Measurements from ENCODE around the gene VPS35. TPM values are rescaled to one million over a fixed set of nuclear protein-coding genes. Genes with fewer than 3 reads are reported as not detected.
"Not testable (repeated sequence)": the region's sequence is repeated elsewhere in the genome, so short reads cannot be mapped to it uniquely, and the experiment has no call there.

Gene VPS35
- total RNA-seq, 2 donors from 2014 or later, result 61.6 to 84.9 TPM

DNA sequence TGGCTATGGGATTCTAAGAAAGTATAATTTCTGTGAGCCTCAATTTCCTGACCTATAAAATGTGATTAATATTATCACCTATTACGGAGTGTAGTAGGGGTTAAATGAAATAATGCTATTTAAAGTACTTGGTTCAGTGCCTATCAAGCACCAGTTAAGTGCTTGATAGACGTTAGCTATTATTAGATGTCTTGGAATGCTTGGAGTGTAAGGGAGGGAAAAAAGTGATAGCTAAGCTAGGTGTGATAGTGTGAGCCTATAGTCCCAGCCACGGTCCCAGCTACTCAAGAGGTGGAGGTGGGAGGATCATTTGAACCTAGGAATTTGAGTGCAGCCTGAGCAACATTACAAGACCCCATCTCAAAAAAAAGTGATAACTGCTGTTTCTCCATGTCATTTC, 8.0 kb upstream of the VPS35 start:
- DNase-seq (ENCODE audit: low spot score), result no peak
- Mint-ChIP-seq H3K4me3 (no peak overlapping the region), H3K27ac (no peak overlapping the region), H3K27me3 (no peaks in the 10 kb centered on the region), H3K36me3 (peaks cover 12% of the 10 kb centered on the region), H3K4me1 (ENCODE audit: low read depth in 2 of 2) (peaks cover 0 to 1% of the 10 kb centered on the region in 2 donors), H3K9me3 (no peaks in the 10 kb centered on the region)
- no peak for ATAC-seq

DNA sequence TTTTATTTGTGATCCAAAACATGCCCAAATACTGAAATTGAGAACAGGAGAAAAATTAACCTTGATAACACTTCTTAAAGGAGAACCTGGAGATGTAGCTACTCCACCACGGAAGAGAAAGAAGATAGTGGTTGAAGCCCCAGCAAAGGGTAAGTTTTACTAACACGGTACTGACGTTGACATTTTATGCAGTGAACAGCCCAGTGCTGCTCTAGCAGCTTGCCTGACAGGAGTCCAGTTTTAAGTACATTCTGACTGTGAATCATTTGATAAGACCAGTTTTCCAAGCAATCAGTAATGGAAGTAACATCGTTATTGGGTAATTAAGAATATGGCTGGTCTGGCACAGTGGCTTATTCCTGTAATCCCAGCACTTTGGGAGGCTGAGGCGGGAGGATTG, 7.0 kb upstream of the VPS35 start:
- Mint-ChIP-seq H3K27ac (no peak overlapping the region), H3K36me3 (peaks cover 21% of the 10 kb centered on the region), H3K4me3 (no peak overlapping the region), H3K9me3 (no peaks in the 10 kb centered on the region), H3K27me3 (no peaks in the 10 kb centered on the region), H3K4me1 (ENCODE audit: low read depth in 2 of 2) (peaks cover 0 to 10% of the 10 kb centered on the region in 2 donors)
- ATAC-seq (no peak), DNase-seq (ENCODE audit: low spot score) (no peak)

DNA sequence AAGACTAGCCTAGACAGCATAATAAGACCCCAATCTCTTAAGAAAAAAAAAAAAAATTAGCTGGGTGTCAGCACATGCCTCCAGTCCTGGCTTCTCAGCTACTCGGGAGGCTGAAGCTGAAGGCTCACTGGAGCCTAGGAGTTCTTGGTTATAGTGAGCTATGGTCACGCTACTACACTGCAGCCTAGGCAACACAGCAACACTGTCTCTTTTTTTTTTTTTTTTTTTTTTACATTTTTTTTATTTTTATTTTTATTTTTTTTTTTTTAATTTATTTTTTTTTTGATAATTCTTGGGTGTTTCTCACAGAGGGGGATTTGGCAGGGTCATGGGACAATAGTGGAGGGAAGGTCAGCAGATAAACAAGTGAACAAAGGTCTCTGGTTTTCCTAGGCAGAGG, 4.6 kb upstream of the VPS35 start:
- Mint-ChIP-seq H3K9me3 (no peaks in the 10 kb centered on the region), H3K4me3 (no peak overlapping the region), H3K36me3 (peaks cover 21% of the 10 kb centered on the region), H3K27me3 (no peaks in the 10 kb centered on the region), H3K4me1 (ENCODE audit: low read depth in 2 of 2) (peaks cover 0 to 10% of the 10 kb centered on the region in 2 donors), H3K27ac (no peak overlapping the region)
- ATAC-seq, result no peak
- no peak for DNase-seq (ENCODE audit: low spot score)

DNA sequence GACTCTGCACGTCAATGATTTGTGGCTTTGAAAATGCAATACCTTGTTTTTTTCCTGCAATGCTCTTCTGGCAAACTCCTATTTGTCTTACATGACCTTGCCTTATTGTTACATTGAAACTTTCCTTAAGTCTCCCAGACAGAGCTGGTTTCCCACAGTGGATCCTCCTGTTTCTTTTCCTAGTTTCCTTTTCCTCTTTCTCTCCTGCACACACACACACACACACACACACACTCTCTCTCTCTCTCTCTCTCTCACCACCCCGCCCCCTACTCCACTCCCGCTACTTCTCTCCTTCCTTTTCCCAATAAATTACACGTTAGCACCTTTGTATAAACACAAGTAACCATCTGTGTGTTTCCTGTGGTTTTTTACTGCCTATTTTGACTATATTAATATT, 2.7 kb upstream of the VPS35 start:
- Mint-ChIP-seq H3K27me3 (no peaks in the 10 kb centered on the region), H3K27ac (no peak overlapping the region), H3K9me3 (no peaks in the 10 kb centered on the region), H3K36me3 (peaks cover 21% of the 10 kb centered on the region), H3K4me3 (no peak overlapping the region), H3K4me1 (ENCODE audit: low read depth in 2 of 2) (peaks cover 12 to 22% of the 10 kb centered on the region in 2 donors)
- DNase-seq (ENCODE audit: low spot score), result no peak
- ATAC-seq, result no peak

DNA sequence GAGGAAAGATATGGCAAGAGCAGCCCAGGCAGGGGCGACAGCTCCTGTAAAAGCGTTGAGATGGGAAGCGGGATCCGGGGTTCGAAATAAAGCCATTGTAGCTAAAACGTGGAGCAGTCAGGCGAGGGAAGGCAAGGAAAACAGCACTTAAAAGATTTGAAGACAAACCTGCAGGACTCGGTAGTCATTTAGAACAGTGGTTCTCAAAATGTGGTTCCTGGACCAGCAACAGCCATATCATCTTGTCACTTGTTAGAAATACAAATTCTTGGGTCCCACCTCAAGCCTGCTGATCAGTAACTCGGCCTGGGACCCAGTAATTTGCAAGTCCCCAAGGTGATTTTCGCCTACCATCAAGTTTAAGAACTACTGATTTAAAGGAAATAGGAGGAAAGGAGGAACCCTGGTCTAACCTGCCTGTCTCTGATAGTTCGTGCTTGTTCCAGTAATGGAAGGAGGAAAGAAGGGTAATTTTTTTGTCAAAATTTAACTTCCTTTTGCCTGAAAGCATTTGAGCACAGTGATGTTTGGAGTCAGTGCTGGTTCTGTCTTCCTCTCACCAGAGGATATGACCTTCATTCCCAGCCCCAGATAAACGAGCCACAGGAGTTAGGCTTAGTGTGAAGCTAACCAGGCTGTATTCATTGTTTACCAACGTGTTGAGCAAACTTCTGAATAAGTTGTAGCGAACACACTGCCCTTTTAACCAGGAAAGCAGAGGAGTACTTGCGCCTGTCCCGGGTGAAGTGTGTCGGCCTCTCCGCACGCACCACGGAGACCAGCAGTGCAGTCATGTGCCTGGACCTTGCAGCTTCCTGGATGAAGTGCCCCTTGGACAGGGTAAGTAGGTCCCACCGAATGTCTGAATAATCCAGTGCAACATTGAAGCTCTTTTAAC, 1.6 kb upstream of the VPS35 start:
- no peaks in the 10 kb centered on the region for H3K9me3 Mint-ChIP-seq
- H3K4me3 Mint-ChIP-seq, result no peak overlapping the region
- no peak for ATAC-seq
- DNase-seq (ENCODE audit: low spot score), result no peak
- H3K36me3 Mint-ChIP-seq, result peaks cover 16% of the 10 kb centered on the region
- no peak overlapping the region for H3K27ac Mint-ChIP-seq
- H3K27me3 Mint-ChIP-seq, result no peaks in the 10 kb centered on the region
- H3K4me1 Mint-ChIP-seq (ENCODE audit: low read depth in 2 of 2), result peaks cover 14 to 25% of the 10 kb centered on the region in 2 donors

DNA sequence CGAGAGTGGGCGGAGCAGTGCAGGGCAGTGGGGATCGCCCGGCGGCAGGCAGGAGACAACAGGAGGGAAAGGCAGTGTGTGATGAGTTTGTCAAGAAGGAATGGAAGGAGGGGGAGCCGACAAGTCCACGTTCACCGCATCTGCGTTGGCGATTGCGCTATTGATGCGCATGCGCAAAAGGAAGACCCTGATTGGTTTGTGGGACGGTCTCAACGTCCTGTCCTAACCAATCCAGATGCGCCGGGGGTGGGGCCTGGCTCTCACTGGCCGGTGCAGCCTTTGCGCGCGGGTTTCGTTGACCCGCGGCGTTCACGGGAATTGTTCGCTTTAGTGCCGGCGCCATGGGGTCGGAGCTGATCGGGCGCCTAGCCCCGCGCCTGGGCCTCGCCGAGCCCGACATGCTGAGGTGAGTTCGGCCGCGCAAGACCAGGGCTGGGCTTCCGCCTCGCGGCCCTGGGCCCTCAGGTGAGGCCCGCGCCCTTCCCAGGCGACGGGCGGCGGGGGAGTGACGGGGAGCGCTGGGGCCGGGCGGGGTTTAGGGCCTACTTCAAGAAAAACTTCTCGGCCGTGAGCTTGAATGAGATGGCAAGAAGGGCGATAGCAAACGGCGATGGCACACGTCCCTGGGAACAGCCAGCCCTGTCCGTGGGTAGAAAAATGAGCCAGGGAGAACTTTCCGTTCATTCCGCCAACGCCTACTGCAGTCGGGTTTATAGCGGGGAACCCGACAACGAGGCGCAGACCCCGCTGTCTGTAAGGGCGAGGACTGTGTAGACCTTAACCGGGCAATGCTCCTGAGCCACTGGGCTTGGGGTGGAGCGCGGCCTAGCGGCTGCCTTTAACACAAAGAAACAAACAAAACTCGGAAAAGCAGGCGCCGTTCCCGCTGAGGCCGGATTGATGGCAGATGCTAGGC, 645 bp upstream of the VPS35 start, which contains the start of gene ORC6:
Gene ORC6 (plus strand): TSS at position 295 of the 916 bp plus-strand sequence. CDS start 47 bp downstream, at position 342.
- Mint-ChIP-seq H3K4me3 (no peak within 1 kb of the TSS), H3K27ac (no peak within 1 kb of the TSS), H3K27me3 (no peaks in the 10 kb centered on the region), H3K36me3 (peaks cover 8% of the 10 kb centered on the region), H3K9me3 (no peaks in the 10 kb centered on the region), H3K4me1 (ENCODE audit: low read depth in 2 of 2) (peaks cover 14 to 29% of the 10 kb centered on the region in 2 donors)
- DNase-seq (ENCODE audit: low spot score), result peak; percentile 98
- peak; percentile 92 to 93 for ATAC-seq

DNA sequence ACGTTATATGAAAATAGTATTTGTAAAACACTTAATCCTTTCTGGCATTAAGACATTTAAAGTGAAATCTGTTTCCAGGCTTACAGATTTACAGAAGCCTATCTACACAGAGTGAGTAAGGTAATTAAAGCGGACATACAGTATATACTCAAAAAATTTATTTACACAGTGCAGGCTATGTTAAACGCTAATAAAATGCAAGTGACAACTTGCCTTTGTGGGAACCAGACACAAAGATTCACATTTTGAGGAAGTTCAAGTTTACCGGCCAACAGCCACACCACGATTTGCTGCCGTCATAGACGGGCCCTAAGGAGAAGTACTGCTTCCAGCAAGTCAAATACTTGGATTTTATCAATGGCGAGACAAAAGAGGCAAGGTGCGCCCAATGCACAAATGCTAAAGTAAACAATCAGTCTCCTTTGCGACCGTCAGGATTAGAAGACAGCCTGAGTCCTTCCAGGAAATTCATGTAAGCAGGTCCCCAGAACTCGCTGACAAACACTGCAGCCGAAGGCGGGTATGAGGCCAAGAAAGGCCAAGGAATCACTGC, 801 bp downstream of the VPS35 start:
- no peaks in the 10 kb centered on the region for H3K9me3 Mint-ChIP-seq
- DNase-seq (ENCODE audit: low spot score) (no peak), ATAC-seq (no peak)
- H3K27me3 Mint-ChIP-seq, result no peaks in the 10 kb centered on the region
- H3K36me3 Mint-ChIP-seq, result peaks cover 8% of the 10 kb centered on the region
- peaks cover 16 to 37% of the 10 kb centered on the region in 2 donors for H3K4me1 Mint-ChIP-seq (ENCODE audit: low read depth in 2 of 2)
- no peak overlapping the region for H3K27ac Mint-ChIP-seq
- no peak overlapping the region for H3K4me3 Mint-ChIP-seq

DNA sequence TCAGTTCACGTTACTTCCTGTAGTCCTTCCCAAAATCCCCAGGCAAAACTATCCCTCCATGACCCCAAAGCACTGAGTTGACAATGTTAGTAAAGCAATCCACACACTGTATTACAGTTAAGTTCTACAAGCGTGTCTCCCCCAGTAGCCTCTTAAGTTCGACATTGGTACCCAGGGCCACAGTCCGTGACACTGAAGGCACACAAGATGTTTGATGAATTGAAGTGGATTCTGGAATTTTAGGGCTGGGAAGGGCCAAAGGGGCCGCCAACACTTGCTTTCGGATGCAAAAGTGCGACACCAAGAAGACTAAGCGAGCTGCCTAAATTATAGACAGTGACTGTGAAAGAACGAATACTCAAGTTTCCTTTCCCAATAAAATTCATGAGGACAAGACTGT, 1.5 kb downstream of the VPS35 start:
- no peak for ATAC-seq
- Mint-ChIP-seq H3K4me1 (ENCODE audit: low read depth in 2 of 2) (peaks cover 16 to 37% of the 10 kb centered on the region in 2 donors), H3K27me3 (no peaks in the 10 kb centered on the region), H3K27ac (no peak overlapping the region), H3K4me3 (no peak overlapping the region), H3K36me3 (peaks cover 8% of the 10 kb centered on the region), H3K9me3 (no peaks in the 10 kb centered on the region)
- DNase-seq (ENCODE audit: low spot score), result no peak

DNA sequence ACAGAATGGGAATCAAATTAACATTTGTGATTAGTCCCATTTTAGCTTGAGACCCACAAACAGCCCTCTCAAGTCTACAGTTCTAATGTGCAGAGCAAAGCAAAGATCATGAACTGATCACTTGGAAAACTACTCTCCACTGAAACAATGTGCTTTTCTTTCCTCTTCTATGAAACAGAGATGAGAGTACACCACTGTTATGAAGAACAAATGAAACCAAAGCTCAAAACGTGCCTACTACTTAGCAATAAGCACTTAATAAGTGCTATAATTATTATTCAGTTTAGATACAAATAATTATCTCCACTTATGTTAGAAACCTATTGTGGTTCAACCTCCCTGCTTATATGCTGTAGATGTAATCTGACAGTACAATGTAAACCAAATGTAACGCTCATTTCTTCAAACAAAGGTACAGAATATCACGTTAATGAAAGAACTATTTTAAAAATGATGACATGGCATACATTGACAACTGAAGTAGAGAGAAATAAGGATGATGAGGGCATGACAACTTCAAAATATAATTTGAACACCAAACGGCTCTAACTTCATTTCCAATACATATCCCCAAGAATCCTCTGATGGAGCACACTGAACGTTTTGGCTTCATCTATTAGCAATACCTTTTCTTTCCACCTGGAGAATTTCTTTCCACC, 2.0 kb downstream of the VPS35 start:
- DNase-seq (ENCODE audit: low spot score) (no peak), ATAC-seq (no peak)
- H3K27me3 Mint-ChIP-seq, result no peaks in the 10 kb centered on the region
- peak overlapping the region; percentile 26 for H3K4me3 Mint-ChIP-seq
- no peak overlapping the region for H3K27ac Mint-ChIP-seq
- H3K36me3 Mint-ChIP-seq, result peaks cover 8% of the 10 kb centered on the region
- H3K4me1 Mint-ChIP-seq (ENCODE audit: low read depth in 2 of 2), result peaks cover 16 to 35% of the 10 kb centered on the region in 2 donors
- no peaks in the 10 kb centered on the region for H3K9me3 Mint-ChIP-seq

DNA sequence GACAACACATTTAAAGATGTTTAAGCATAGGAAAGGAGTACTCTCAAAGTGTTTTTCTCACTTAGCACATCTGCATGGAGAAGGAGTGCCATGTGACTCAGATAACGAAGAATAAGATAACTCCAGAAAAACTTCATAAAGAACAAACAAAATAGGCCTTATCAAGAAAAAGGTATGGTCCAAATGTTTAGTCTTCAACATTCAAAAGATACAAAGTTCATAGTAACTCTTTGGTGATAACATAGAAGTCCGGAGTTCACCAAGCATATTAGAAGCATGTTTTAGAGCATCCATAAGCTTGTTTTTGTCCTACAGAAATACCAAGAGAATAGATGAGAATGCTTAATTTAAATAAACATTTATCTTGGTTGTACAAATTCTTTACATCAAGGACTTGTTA, 7.1 kb downstream of the VPS35 start:
- Mint-ChIP-seq H3K36me3 (peaks cover 10% of the 10 kb centered on the region), H3K4me1 (ENCODE audit: low read depth in 2 of 2) (peaks cover 5 to 16% of the 10 kb centered on the region in 2 donors)
- H3K9me3 Mint-ChIP-seq; H3K27ac Mint-ChIP-seq; ATAC-seq; H3K27me3 Mint-ChIP-seq; H3K4me3 Mint-ChIP-seq; DNase-seq (ENCODE audit: low spot score): not testable (repeated sequence)

DNA sequence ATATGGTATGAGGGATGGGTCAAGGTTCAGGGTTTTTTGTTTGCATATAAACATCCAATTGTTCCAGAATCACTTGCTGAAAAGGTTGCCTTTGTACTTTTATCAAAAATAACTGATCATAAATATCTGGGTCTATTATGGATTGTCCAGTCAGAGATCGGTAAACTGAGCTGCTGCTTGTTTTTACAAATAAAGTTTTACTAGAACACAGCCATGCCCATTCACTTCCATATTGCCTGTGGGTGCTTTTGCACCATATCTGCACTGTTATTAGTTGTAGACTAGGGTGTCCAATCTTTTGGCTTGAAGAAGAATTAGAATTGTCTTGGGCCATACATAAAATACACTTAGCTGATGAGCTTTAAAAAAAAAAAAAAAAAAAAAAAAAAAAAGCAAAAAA, 11.0 kb downstream of the VPS35 start:
- H3K36me3 Mint-ChIP-seq, result peaks cover 15% of the 10 kb centered on the region
- H3K27ac Mint-ChIP-seq; DNase-seq (ENCODE audit: low spot score); H3K27me3 Mint-ChIP-seq; H3K4me3 Mint-ChIP-seq; ATAC-seq; H3K9me3 Mint-ChIP-seq; H3K4me1 Mint-ChIP-seq (ENCODE audit: low read depth in 2 of 2): not testable (repeated sequence)

DNA sequence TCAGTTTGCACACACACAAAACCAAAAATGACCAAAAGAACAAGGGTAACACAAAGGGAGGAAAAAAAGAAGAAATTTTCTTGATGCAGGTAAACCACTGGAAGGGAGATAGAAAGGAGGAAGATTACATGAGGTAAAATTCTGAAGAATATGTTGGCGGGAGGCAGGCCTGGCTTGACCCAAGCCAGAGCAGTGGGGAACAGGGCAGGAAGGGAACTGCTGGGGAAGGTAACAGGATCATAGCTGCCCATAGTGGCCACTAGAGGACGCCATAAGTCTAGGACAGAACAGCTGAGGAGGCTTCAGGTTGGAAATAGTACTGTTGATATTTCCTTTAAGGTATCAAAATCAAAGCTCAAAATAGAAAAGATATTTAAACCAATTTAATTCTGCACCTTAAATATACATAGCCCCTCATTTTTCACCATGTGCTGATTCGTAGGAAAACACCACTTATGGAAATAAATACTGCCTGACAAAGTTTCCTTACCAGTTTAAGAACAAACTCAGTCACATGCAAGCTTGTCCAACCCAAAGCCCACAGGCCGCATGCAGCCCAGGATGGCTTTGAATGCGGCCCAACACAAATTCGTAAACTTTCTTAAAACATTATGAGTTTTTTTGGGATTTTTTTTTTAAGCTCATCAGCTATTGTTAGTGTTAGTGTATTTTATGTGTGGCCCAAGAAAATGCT, 15.5 kb downstream of the VPS35 start:
- Mint-ChIP-seq H3K36me3 (peaks cover 14% of the 10 kb centered on the region), H3K4me1 (ENCODE audit: low read depth in 2 of 2) (no peaks in the 10 kb centered on the region), H3K27ac (no peak overlapping the region), H3K4me3 (no peak overlapping the region), H3K27me3 (no peaks in the 10 kb centered on the region), H3K9me3 (no peaks in the 10 kb centered on the region)
- DNase-seq (ENCODE audit: low spot score) (no peak), ATAC-seq (peak; percentile 74)

DNA sequence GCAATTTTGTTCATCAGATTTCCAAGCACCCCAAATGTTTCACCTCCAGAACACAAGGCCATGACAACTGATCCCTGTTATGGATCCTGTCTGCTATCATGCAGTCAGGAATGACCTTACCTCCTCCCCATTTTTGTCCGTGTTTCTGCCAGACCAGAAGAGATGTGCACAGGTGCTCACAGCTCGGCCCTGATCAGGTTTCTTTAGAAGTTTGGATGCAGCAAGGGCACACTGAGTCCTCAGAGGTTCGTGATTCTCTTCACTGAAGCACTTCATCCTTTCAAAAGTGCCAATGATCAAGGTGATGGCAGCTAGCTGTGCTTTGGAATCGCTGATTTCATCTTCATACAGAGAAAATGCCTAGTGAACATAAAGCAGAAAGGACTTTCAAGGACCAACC, 26.9 kb downstream of the VPS35 start:
- no peak for DNase-seq (ENCODE audit: low spot score)
- no peaks in the 10 kb centered on the region for H3K4me1 Mint-ChIP-seq (ENCODE audit: low read depth in 2 of 2)
- H3K27me3 Mint-ChIP-seq, result no peaks in the 10 kb centered on the region
- H3K36me3 Mint-ChIP-seq, result peaks cover 21% of the 10 kb centered on the region
- no peak for ATAC-seq
- H3K27ac Mint-ChIP-seq, result no peak overlapping the region
- H3K9me3 Mint-ChIP-seq, result no peaks in the 10 kb centered on the region
- H3K4me3 Mint-ChIP-seq, result no peak overlapping the region
